WTC11 (cell line): ENCODE data around the gene OR1J1. TPM values are rescaled to one million over a fixed set of nuclear protein-coding genes. Genes with fewer than 3 reads are reported as not detected.

Source experiments
- ATAC-seq: fragments of 200-7000 bp; cut with Tn5 transposase; 2 replicates; pipeline ENCODE4 v1.10.0; 2021; ENCODE audit warnings: mild to moderate bottlenecking, moderate library complexity
- CTCF ChIA-PET: fragments of 300-600 bp; sonication (Branson Sonifier 250); formaldehyde crosslinking; loops from one replicate; lab custom pipeline; 2021; ENCODE audit warnings: antibody characterized with exemption; lab: Charles Lee
- POLR2A ChIA-PET: fragments of 350-600 bp; sonication (Branson Sonifier 250); formaldehyde crosslinking; loops from one replicate; lab custom pipeline; 2021; ENCODE audit warnings: antibody characterized with exemption; lab: Charles Lee
- DNase-seq: peaks from one replicate; pipeline ENCODE4 v3.0.0; 2021; ENCODE audit warnings: low spot score
- H3K27ac Mint-ChIP-seq: 2 replicates; pipeline ENCODE4 v1.8.0; 2021; ENCODE audit warnings: mixed read lengths
- H3K27me3 Mint-ChIP-seq: 2 replicates; pipeline ENCODE4 v1.8.0; 2021; ENCODE audit warnings: low read depth, mild to moderate bottlenecking, moderate library complexity, mixed read lengths
- H3K36me3 Mint-ChIP-seq: 2 replicates; pipeline ENCODE4 v1.8.0; 2021; ENCODE audit warnings: mixed read lengths
- H3K4me1 Mint-ChIP-seq: 2 replicates; pipeline ENCODE4 v1.8.0; 2022; ENCODE audit warnings: mixed read lengths
- H3K4me3 Mint-ChIP-seq: 2 replicates; pipeline ENCODE4 v1.8.0; 2021; ENCODE audit warnings: mild to moderate bottlenecking, moderate library complexity, mixed read lengths
- H3K9me3 Mint-ChIP-seq: 2 replicates; pipeline ENCODE4 v1.8.0; 2021; ENCODE audit warnings: mixed read lengths
- ATF6 ChIP-seq: sonication (generic); formaldehyde crosslinking; IDR thresholded peaks from 2 replicates; pipeline ENCODE4 v1.8.1; 2023; ENCODE audit warnings: mild to moderate bottlenecking, missing genetic modification reagents
- CREM ChIP-seq: sonication (generic); formaldehyde crosslinking; IDR thresholded peaks from 2 replicates; pipeline ENCODE4 v1.8.1; 2022; ENCODE audit warnings: mild to moderate bottlenecking, missing genetic modification reagents, moderate library complexity
- ELF4 ChIP-seq: sonication (generic); formaldehyde crosslinking; IDR thresholded peaks from 2 replicates; pipeline ENCODE4 v1.8.1; 2022; ENCODE audit warnings: low read depth, mild to moderate bottlenecking, moderate library complexity, missing genetic modification reagents
- ETV6 ChIP-seq: sonication (generic); formaldehyde crosslinking; IDR thresholded peaks from 2 replicates; pipeline ENCODE4 v1.8.1; 2022; ENCODE audit warnings: mild to moderate bottlenecking, missing genetic modification reagents
- FOXJ3 ChIP-seq: sonication (generic); formaldehyde crosslinking; IDR thresholded peaks from 2 replicates; pipeline ENCODE4 v1.9.0; 2021; ENCODE audit warnings: missing genetic modification reagents, mild to moderate bottlenecking, borderline replicate concordance
- JUN ChIP-seq: sonication (generic); formaldehyde crosslinking; IDR thresholded peaks from 2 replicates; pipeline ENCODE4 v1.8.0; 2023; ENCODE audit warnings: mild to moderate bottlenecking, missing genetic modification reagents
- MLX ChIP-seq: sonication (generic); formaldehyde crosslinking; IDR thresholded peaks from 2 replicates; pipeline ENCODE4 v1.8.1; 2023; ENCODE audit warnings: mild to moderate bottlenecking, missing genetic modification reagents, moderate library complexity
- PREB ChIP-seq: sonication (generic); formaldehyde crosslinking; IDR thresholded peaks from 2 replicates; pipeline ENCODE4 v1.8.1; 2022; ENCODE audit warnings: mild to moderate bottlenecking, missing genetic modification reagents, moderate library complexity, borderline replicate concordance
- SOX15 ChIP-seq: fragments of 250-450 bp; sonication (Bioruptor Pico); IDR thresholded peaks from 2 replicates; pipeline ENCODE4 v1.9.0; 2021; ENCODE audit warnings: mild to moderate bottlenecking
- ZNF281 ChIP-seq: sonication (generic); formaldehyde crosslinking; IDR thresholded peaks from 2 replicates; pipeline ENCODE4 v1.8.0; 2023; ENCODE audit warnings: mild to moderate bottlenecking, missing genetic modification reagents
- ZNF416 ChIP-seq: fragments of 250-450 bp; sonication (Bioruptor Pico); IDR thresholded peaks from 2 replicates; pipeline ENCODE4 v1.9.0; 2021; ENCODE audit warnings: mild to moderate bottlenecking, inconsistent platforms
- ZNF423 ChIP-seq: fragments of 250-450 bp; sonication (Bioruptor Pico); IDR thresholded peaks from 2 replicates; pipeline ENCODE4 v2.1.2; 2022; ENCODE audit warnings: mild to moderate bottlenecking, moderate library complexity
- total RNA-seq: library from RNA; stranded (reverse); gene quantifications from 3 replicates; pipeline ENCODE4 v1.2.3, GENCODE V29; 2021
- TF ChIP-seq, protein P1 (sequence below): sonication (generic); formaldehyde crosslinking; IDR thresholded peaks from 2 replicates; pipeline ENCODE4 v1.8.0; 2022; ENCODE audit warnings: missing genetic modification reagents
- TF ChIP-seq, protein P2 (sequence below): sonication (generic); formaldehyde crosslinking; IDR thresholded peaks from 2 replicates; pipeline ENCODE4 v1.8.0; 2022; ENCODE audit warnings: mild to moderate bottlenecking, missing genetic modification reagents
- TF ChIP-seq, protein P3 (sequence below): fragments of 250-450 bp; sonication (Bioruptor Pico); conservative IDR thresholded peaks from 2 replicates; pipeline ENCODE4 v1.9.0; 2021; ENCODE audit warnings: mild to moderate bottlenecking
- TF ChIP-seq, protein P4 (sequence below): sonication (generic); formaldehyde crosslinking; IDR thresholded peaks from 2 replicates; pipeline ENCODE4 v1.8.1; 2023; ENCODE audit warnings: mild to moderate bottlenecking, missing genetic modification reagents, moderate library complexity

Gene OR1J1
- total RNA-seq, 1 experiment from 2014 or later: not detected

- TF ChIP-seq, protein P1, sequence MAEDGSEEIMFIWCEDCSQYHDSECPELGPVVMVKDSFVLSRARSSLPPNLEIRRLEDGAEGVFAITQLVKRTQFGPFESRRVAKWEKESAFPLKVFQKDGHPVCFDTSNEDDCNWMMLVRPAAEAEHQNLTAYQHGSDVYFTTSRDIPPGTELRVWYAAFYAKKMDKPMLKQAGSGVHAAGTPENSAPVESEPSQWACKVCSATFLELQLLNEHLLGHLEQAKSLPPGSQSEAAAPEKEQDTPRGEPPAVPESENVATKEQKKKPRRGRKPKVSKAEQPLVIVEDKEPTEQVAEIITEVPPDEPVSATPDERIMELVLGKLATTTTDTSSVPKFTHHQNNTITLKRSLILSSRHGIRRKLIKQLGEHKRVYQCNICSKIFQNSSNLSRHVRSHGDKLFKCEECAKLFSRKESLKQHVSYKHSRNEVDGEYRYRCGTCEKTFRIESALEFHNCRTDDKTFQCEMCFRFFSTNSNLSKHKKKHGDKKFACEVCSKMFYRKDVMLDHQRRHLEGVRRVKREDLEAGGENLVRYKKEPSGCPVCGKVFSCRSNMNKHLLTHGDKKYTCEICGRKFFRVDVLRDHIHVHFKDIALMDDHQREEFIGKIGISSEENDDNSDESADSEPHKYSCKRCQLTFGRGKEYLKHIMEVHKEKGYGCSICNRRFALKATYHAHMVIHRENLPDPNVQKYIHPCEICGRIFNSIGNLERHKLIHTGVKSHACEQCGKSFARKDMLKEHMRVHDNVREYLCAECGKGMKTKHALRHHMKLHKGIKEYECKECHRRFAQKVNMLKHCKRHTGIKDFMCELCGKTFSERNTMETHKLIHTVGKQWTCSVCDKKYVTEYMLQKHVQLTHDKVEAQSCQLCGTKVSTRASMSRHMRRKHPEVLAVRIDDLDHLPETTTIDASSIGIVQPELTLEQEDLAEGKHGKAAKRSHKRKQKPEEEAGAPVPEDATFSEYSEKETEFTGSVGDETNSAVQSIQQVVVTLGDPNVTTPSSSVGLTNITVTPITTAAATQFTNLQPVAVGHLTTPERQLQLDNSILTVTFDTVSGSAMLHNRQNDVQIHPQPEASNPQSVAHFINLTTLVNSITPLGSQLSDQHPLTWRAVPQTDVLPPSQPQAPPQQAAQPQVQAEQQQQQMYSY (CRISPR knock-in tag): no peak
- TF ChIP-seq, protein P2, sequence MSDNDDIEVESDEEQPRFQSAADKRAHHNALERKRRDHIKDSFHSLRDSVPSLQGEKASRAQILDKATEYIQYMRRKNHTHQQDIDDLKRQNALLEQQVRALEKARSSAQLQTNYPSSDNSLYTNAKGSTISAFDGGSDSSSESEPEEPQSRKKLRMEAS (CRISPR knock-in tag): no peak
- no peak for TF ChIP-seq FOXJ3 (CRISPR knock-in tag)
Observed at GRCh38 chr9:122477346-122477745, 380 bp downstream of the OR1J1 start (continued).

- Mint-ChIP-seq H3K27me3 (peaks cover 36% of the 10 kb centered on the region), H3K4me3 (no peak overlapping the region), H3K4me1 (no peaks in the 10 kb centered on the region), H3K27ac (no peak overlapping the region), H3K36me3 (peaks cover 23% of the 10 kb centered on the region), H3K9me3 (peaks cover 90% of the 10 kb centered on the region)
- ATAC-seq: no peak
- TF ChIP-seq, protein P3, sequence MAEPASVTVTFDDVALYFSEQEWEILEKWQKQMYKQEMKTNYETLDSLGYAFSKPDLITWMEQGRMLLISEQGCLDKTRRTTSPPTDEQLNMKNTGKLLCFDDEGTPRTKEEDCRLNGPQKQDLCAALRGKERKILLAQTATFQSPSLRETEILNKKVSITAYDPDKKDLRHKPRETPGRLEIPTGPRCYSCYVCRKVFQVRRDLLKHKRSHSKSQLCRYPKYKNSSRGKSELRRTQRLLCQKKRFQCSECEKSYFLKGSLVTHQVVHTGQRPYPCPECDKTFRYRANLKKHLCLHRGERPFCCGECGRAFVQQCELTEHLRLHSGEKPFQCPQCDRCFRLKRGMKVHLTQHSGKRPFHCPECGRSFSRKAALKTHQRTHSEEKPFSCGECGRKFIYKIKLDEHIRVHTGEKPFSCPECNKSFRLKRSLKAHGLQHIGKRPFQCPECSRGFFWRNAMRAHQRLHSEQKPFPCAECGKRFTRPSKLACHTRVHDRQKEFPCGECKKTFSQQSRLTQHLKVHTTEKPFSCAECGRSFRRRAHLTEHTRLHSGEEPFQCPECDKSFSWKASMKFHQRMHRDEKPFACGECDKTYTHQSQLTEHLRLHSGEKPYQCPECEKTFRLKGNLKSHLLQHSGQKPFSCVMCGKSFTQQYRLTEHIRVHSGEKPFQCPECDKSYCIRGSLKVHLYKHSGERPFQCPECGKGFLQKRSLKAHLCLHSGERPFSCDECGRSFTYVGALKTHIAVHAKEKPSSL: no peak
- TF ChIP-seq MLX (CRISPR knock-in tag): no peak
- TF ChIP-seq ZNF416 (CRISPR knock-in tag): no peak
- TF ChIP-seq, protein P2 (CRISPR knock-in tag): no peak
- no peak for TF ChIP-seq ELF4 (CRISPR knock-in tag)
- TF ChIP-seq ZNF281: no peak
- TF ChIP-seq CREM (CRISPR knock-in tag): no peak
- no peak for TF ChIP-seq SOX15 (CRISPR knock-in tag)
- no peak for TF ChIP-seq ATF6
- TF ChIP-seq ETV6 (CRISPR knock-in tag): no peak
- TF ChIP-seq PREB (CRISPR knock-in tag): no peak
- TF ChIP-seq ZNF423 (CRISPR knock-in tag): no peak
- TF ChIP-seq, protein P4, sequence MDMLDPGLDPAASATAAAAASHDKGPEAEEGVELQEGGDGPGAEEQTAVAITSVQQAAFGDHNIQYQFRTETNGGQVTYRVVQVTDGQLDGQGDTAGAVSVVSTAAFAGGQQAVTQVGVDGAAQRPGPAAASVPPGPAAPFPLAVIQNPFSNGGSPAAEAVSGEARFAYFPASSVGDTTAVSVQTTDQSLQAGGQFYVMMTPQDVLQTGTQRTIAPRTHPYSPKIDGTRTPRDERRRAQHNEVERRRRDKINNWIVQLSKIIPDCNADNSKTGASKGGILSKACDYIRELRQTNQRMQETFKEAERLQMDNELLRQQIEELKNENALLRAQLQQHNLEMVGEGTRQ (CRISPR knock-in tag): no peak
- no peak for TF ChIP-seq JUN
- POLR2A ChIA-PET: no interaction called here
- no peak for DNase-seq
- CTCF ChIA-PET: no interaction called here
Observed at GRCh38 chr9:122475717-122476116, 2.0 kb downstream of the OR1J1 start.
